Kasumi-1 (cell line): ENCODE results near the gene B4GALT5.
"Not testable (repeated sequence)": the region's sequence is repeated elsewhere in the genome, so short reads cannot be mapped to it uniquely, and the experiment has no call there.

Source experiments
- DNase-seq, 2 experiments: peaks; one replicate each; lab custom pipeline; 2025; lab: John Stamatoyannopoulos, UW

Gene B4GALT5

GRCh38 chr20:49713753-49714712 is at the start of gene B4GALT5:
B4GALT5 (minus strand) TSS chr20:49713878; CDS start chr20:49713690, 188 bp downstream.
- peak; percentile 82 to 90 for DNase-seq

- no peak for DNase-seq
Measured at GRCh38 chr20:49762940-49763766, 49.5 kb upstream of the B4GALT5 start.

DNA sequence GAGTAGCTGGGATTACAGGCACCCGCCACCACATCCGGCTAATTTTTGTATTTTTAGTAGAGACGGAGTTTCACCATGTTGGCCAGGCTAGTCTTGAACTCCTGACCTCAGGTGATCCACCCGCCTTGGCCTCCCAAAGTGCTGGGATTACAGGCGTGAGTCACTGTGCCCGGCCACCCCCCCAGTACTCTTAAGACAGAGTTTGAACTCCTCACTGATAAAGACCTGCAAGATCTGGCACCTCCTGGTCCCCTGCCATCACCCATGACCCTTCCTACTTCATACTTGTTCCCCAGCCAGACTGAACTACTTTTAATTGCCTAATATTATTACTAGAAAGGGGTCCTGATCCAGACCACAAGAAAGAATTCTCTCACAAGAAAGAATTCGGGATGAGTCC is 48.2 kb upstream of the B4GALT5 start:
- not testable (repeated sequence) for DNase-seq

DNA sequence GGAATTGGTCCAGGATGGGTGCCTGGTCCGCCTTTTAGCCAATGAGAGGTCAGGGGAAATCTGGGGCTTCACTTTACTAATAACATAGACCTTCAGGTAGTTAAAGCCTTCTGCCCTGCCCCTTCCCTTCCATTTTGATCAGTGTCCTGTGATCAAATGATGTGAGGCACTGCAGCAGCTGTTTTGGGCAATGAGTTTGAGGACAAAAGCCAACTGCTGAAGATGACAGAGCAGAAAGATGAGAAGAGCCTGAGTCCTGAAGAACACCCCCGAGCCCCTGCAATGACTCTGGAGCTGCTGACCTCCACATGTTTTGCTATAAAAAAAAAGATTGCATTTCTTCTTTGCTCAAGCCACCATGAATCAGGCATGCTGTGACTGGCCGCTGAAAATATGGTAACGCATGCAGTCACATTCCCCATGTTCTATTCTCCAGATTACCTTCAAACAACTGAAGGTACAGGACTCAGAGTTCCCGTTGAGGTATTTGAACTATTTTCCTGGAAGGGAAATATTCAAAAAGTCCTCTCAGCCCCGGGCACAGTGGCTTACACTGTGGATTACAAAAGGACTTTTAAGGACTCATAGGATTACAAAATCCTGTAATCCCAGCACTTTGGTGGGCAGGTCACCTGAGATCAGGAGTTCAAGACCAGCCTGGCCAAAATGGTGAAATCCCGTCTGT is 45.7 kb upstream of the B4GALT5 start:
- no peak for DNase-seq

DNA sequence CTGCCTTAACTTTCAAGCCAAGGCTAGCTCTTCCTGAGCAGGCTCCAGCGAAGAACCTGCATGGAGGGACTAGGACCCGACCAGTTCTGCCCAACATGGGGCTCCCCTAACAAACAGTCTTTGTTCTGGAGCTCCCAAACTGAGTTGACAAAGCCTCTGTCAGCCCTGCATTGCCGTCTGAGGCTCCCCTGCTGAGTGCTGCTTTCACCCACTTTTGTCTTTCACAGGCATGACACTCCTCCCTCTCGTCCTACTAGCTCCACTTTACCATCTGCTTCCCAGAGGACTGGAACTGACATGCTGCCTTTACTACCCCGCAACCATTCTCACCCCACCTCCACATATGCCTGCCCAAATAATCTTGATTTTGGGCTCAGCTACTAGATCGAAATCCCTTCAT is 45.1 kb upstream of the B4GALT5 start:
- DNase-seq = no peak

DNA sequence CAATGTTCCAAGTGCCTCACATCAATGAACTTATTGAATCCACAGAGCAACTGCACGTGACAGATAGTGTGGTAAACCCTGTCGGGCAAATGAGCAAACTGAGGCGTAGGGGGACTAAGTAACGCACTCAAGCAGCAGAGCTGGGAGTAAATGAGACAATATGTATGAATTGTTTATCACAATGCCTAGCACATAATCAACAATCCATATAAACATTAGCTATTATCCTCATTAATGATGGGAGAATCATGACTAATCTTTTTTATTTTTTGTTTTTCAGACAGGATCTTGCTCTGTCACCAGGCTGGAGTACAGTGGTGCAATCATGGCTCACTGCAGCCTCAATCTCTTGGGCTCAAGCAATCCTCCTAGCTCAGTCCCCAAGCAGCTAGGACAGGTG is 43.9 kb upstream of the B4GALT5 start:
- no peak for DNase-seq

DNA sequence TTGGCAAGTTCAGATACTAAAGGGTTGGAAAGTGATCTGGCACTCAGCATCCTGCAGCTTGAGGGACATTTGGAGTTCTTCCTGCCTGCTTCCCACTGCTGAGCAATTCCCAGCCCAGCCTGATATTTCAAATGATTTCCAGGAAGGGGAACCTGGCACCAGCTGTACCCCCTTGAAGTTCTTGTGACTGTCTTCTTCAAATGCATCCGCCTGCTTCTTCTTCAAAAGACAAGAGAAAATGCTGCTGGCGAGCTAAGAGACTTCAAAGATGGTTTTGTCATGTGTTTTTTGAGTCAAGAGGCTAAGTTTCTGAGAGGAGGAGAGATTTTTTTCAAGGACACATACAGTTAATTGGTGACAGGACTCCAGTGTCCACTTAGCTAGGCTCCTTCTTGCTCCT is 42.6 kb upstream of the B4GALT5 start:
- no peak for DNase-seq

DNA sequence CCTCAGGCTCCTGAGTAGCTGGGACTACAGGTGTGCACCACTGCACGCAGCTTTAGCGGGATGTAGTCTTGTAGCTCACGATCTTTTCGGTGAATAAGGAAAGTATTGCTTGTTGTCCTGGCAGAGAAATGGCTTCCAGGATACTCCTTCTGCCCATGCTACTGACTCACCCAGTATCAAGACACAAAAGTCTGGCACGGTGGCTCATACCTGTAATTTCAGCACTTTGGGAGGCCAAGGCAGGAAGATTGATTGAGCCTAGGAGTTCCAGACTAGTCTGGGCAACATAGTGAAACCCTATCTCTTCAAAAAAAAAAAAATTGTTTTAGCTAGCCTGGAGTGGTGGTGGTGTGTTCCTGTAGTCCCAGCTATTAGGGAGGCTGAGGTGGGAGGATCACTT is 40.9 kb upstream of the B4GALT5 start:
- DNase-seq = no peak

DNA sequence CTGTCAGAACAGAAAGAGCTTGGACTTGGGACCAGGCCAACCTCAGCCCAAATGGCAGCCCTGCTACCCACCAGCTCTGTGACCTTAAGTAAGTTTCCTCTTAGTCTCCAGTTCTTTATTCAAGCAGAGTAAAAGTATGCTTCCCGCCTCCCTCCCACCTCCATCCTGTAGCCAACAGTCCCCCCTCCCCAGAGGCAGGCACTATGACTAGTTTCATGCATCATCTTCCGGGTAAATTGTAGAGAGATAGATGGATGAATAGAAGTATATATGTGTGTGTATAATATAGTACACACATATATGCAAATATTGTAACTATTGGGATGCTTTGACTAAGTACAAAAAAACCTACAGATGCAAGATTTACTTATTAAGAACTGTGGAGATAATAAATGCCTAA is 39.5 kb upstream of the B4GALT5 start:
- DNase-seq = no peak

DNA sequence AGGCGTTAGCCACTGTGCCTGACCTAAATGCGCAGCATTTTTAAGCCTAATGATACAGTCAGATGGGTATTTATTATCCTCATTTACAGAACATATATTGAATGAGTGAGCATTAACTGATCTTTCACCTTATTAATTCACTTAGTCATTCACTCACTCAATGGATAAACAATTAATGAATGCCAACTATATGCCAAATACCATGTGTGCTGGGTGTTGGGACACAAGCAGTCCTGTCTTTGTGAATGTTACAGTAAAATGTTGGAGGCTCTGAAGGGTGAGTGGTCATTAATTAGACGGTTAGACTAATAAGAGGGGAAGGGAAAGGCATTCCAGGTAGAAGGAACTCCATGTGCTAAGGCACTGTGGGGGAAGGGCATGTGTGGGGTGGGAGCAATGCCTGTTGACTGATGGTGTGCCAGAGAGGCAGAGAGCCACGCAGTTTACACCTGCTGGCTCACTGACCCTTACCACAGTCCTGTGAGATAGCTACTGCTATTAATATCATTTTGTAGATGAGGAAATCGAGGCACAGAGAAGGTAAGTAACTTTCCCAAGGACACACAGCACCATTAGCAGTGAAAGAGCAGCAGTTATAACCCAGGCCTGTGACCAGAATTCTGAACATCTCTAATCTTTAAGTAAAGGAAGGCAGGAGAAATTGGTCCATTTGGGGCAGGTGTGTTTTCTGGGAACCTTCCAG is 38.7 kb upstream of the B4GALT5 start:
- no peak for DNase-seq

GRCh38 chr20:49751397-49751736 is 37.7 kb upstream of the B4GALT5 start:
- DNase-seq = no peak

- DNase-seq = no peak
Measured at GRCh38 chr20:49750611-49751396, 37.1 kb upstream of the B4GALT5 start.

- no peak for DNase-seq
Measured at GRCh38 chr20:49749625-49750024, 35.9 kb upstream of the B4GALT5 start.

DNA sequence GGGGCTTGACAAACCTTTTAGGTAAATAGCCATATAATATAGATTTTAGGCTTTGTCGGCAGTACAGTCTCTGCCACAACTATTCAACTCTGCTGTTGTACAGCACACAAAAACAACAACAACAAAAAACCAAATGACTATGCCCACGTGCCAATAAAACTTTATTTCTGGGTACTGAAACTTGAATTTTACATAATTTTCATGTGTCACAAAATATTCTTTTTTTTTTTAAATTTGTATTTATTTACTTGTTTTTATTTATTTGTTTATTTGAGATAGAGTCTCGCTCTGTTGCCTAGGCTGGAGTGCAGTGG is 34.8 kb upstream of the B4GALT5 start:
- DNase-seq = no peak

DNA sequence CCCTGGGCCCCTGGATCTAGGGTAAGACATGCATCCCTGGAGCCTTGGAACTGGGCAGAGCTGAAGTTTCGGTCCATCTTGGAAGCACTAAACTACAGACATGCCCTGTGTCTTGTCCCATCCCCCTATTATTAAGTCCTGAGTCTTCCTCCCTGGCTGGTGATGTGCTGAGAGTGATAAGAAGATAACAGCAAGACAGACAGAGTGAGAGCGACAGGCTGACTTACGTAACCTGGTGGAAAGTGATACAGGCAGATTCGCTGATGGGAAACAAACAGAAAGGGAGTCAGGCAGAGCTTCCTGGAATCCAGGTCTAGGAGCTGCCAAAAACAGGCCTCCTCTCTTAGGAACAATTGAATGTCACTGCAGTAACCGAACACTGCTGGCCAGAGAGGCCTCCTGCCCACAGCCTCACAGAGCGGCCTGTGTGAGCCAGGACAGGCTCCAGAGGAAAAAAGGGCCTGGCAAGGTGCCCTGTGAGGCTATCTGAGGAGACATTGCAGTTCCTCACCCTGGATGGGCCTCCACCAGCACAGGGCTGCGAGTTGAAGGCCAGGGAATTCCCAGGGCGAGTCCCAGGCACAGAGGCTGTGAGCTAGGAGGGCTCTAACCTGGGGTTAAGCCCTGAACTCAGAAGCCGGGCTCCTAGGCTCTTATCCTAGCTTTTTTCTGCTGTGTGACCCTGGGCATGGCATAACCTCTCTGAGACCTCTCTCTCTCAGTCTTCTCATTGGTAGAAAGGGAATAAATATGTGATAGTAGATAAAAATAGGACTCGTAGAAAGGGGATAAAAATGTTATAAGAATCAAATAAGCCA is 34.2 kb upstream of the B4GALT5 start:
- no peak for DNase-seq

- DNase-seq = no peak
Measured at GRCh38 chr20:49742948-49743347, 29.3 kb upstream of the B4GALT5 start.

GRCh38 chr20:49741977-49742376 is 28.3 kb upstream of the B4GALT5 start:
- DNase-seq = no peak

DNA sequence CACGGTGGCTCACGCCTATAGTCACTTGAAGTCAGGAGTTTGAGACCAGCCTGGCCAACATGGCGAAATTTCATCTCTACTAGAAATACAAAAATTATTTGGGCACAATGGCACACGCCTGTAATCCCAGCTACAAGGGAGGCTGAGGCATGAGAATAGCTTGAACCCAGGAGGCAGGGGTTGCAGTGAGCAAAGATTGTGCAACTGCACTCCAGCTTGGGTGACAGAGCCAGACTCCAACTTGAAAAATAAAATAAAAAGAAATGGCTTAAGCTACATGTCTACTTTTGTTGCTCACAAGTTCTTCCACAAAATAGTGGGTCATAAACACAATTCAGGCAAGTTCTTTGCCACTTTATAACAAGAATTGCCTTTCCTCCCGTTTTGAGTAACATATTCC is 27.1 kb upstream of the B4GALT5 start:
- no peak for DNase-seq

GRCh38 chr20:49739042-49739441 is 25.4 kb upstream of the B4GALT5 start:
- DNase-seq = no peak

- no peak for DNase-seq
Measured at GRCh38 chr20:49737260-49737659, 23.6 kb upstream of the B4GALT5 start.
